Activated CD8-positive, alpha-beta memory T cell treated with anti-CD3 and anti-CD28 coated beads, Interleukin-2, amount 50 U/mL, for 1 hour (primary cell): Measurements from ENCODE around the gene BTN3A1.
"Not testable (repeated sequence)": the region's sequence is repeated elsewhere in the genome, so short reads cannot be mapped to it uniquely, and the experiment has no call there.

Experiments
- DNase-seq: peaks from one replicate; pipeline ENCODE4 v3.0.0-alpha.2; 2020; ENCODE audit errors: extremely low read depth

BTN3A1 gene

DNA sequence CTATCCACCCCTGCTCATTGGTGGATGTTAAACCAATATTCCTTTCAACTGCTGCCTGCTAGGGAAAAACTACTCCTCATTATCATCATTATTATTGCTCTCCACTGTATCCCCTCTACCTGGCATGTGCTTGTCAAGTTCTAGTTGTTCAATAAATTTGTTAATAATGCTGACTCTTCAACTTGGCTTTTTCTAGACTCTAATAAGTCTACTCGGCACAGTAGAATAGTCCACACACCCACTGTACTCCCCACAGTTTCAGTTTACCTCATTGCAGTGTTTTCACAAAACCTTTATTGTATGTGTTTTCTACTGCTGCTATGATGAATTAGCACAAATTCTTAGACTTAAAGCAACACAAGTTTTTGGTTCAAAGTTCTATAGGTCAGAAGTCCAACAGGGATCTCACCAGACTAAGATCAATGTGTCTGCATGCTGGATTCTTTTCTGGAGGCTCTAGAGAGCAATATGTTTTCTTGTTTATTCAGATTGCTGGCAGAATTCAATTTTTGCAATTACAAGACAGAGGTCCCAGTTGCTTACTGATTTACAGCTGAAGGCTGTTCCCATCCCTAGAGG lies 13.1 kb downstream of the BTN3A1 start:
- no peak for DNase-seq

DNA sequence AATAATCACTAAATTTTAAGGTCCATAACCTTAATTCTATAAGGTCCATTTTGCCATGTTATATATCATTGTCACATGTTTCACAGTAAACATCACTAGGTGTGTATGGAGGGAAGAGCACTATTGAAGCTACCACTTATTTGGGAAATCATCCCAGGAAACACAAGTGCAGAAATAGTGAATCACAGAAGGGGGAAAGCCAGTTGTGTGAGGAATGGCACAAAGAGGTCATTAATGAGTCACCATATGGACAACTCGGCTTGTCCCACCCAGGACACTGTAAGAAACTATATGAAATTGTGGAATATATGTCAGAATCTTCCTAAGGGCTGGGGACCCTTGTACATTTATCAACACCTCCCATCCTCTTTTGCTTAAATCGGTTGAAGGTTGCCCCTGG lies 13.7 kb downstream of the BTN3A1 start:
- no peak for DNase-seq

DNA sequence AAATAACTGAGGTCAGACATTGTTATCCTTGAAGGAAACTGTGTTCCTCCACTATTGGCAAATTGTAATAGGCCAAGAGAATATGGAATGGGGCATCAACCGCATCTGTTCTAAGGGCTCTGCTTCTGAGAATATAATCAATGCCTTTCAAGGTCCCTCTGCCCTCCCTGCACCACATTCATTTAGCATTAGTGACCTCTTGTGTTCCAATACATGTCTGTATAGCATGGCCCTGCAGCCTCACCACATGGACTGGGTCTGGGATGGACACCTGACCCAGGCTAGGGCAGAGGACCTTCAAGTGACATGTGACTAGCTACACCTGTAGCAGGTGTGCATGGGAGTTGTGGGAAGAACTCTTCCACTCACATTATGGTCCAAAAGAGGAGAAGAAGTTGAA lies 14.2 kb downstream of the BTN3A1 start:
- DNase-seq: no peak

DNA sequence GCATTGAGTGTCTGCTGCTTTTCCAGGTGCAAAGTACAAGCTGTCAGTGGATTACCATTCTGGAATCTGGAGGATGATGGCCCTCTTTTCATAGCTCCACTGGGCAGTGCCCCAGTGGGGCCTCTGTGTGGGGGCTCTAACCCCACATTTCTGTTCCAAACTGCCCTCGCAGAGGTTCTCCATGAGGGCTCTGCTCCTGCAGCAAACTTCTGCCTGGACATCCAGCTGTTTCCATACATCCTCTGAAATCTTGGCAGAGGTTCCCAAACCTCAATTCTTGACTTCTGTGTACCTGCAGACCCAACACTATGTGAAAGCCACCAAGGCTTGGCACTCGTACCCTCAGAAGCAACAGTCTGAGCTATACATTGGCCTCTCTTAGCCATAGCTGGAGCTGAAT lies 16.0 kb downstream of the BTN3A1 start:
- not testable (repeated sequence) for DNase-seq

DNA sequence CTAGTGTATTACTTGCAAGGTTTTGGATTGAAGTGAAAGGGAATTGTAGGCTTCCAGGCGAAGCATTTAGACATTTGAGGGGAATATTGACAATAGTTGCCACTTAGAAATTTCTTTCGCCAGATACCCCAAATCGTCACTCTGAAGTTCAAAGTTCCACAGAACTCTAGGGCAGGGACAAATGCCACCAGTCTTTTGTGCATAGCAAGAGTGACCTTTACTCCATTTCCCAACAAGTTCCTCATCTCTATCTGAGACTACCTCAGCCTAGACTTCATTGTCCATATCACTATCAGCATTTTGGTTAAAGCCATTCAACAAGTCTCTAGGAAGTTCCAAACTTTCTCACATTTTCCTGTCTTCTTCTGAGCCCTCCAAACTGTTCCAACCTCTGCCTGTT lies 16.7 kb downstream of the BTN3A1 start:
- DNase-seq: not testable (repeated sequence)

DNA sequence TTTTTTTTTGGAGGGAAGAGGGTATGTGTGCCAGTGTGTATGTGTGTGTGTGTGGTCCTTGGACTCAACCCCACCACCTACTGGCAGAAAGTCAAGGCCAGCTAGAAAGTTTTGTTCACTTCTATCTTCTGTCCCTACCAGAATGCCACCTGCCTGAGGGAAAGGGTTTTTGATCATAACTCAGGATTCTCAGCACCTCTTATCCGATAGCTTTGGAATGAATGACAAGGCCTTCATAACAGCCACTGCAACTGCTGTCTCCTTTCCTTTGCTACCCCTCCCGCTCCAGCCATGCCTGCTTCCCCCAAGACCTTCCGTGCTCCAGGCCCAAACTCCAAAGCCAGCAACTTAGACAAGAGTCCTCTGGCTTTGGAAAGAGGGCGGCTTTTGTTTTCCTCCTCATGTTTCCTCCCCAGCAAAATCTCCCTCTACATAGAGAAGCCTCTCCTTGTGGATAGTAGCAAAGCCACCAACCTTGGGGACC lies 18.7 kb downstream of the BTN3A1 start:
- DNase-seq: no peak

DNA sequence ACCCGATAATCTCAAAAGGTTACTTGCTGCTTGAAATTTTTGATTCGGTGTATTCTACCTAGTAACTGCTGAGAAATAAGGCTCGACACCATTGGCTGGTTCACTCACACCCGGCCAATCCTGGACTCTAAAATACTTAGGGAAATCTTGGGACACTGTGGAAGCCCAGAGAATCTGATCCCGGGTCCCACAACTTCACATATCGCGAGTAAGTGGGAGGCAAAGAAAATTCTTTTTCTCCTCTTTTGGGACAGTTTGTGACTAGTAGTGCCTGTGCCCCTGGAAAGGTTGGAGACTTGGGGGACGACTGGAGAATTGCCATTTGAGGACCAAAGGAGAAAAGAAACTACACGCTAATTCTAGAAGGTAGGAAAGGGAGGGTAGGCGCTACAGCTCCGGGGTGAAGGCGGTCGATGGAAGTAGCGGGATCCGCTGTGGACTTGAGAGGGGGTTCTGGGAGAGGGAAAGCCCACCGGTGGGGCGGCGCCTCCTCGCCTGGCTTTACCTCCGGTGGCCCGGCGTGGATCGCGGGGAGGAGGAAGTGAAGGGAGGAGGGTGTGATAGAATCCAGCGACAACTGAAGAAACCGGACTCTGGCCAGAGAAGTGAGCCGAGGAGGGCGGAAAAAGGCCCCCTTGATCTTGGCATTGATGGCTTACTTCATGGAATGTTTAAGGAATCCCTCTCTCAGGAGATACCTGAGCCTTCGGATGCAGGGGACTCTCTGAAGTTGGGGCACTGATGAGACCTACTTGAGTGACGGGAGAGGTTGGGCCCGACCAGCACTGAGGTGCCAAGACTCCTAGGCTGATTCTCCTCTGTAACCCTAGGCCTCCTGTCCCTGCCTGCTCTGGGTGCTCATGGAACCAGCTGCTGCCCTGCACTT lies 19.4 kb downstream of the BTN3A1 start:
- DNase-seq: no peak

DNA sequence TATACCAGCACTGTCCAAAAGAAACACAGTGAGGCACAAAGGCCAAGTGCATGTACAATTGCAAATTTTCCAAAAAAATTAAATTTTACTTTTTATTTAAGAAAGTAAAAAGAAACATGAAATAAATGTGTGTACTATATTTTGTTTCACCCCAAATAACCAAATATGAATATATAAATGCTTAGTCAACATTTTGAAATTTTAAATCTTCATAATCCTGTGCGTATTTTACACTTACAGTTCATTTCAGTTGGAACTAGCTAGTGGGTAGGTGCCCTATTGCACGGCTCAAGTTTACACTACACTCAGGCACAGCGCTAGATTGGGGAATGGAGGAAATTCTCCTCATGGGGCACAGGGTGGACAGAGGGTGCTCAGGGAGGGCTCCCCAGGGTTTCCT lies 20.3 kb downstream of the BTN3A1 start:
- DNase-seq: no peak

DNA sequence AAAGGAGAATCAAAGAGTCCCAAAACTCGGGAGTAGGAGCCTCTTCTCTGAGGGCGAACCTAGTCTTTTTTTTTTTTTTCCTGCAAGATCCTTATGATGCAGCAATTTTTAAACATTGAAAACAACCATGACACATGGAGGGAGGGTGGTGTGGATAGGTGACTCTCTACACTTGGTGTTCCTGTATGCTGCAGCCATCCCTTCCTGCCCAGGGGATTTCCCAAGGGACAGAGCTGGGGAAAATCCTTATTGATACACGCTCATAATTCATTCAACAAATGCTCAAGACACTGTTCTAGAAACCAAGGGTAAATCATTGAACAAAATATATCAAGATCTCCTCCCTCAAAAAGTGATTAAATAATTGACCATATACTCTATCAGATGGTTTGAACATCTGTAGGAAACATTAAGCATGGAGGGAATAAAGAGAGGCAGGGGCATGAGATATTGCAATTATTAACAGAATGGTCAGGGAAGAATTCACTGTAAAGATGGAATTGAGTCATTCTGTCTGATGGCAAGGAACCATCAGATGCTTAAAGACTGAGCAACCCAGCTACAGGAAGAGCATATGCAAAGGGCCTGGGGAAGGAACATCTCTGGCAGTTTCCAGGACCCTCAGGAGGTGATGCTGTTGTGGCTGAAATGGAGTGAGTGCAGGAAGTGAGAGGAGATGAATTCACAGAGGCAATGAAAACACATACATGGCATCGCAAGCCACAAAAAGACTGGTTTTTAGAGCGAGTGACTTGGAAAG lies 24.8 kb downstream of the BTN3A1 start:
- no peak for DNase-seq

DNA sequence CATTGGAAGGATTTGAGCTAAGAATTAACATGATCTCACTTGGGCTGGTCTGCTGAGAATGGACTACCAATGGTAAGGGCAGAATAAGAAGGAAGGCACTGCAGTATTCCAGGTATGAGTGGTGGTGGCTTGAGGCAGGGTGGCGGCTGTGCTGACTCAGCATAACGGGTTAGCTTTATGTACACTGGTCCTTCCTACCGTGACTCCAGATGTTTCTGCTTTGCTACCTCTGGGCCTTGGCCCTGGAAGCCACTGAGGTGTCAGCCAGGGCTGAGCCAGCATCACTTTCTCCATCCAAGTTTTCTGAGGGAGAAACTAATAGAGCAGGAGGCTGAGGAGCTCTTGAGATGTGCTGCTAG lies 25.4 kb downstream of the BTN3A1 start:
- DNase-seq: no peak

DNA sequence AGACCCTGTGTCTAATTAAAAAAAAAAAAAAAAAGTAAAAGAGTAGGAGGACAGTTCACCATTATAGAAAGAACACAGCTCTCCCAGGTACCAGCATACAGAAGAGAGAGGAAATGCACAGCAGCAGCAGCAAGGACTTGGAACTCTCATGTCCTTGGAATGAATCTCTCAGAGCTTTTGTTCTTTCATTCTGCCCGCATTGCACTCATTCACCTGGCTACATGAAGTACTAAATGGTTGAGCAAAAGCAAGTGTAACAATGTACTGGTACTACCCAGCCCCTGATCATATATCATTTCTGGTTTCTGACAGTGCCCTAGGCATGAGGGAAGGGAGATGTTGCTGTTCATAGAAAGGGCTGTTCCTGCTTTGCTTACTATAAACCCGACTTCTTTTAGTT lies 26.1 kb downstream of the BTN3A1 start:
- DNase-seq: no peak

DNA sequence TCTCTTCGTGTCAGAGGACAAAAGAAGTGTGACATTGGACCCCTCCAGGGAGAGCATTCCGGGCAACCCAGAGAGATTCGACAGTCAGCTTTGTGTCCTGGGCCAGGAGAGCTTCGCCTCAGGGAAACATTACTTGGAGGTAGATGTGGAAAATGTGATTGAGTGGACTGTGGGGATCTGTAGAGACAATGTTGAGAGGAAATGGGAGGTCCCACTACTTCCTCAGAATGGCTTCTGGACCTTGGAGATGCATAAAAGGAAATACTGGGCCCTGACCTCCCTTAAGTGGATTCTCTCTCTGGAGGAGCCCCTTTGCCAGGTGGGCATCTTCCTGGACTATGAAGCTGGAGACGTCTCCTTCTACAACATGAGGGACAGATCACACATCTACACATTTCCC lies 28.7 kb downstream of the BTN3A1 start:
- DNase-seq: no peak

DNA sequence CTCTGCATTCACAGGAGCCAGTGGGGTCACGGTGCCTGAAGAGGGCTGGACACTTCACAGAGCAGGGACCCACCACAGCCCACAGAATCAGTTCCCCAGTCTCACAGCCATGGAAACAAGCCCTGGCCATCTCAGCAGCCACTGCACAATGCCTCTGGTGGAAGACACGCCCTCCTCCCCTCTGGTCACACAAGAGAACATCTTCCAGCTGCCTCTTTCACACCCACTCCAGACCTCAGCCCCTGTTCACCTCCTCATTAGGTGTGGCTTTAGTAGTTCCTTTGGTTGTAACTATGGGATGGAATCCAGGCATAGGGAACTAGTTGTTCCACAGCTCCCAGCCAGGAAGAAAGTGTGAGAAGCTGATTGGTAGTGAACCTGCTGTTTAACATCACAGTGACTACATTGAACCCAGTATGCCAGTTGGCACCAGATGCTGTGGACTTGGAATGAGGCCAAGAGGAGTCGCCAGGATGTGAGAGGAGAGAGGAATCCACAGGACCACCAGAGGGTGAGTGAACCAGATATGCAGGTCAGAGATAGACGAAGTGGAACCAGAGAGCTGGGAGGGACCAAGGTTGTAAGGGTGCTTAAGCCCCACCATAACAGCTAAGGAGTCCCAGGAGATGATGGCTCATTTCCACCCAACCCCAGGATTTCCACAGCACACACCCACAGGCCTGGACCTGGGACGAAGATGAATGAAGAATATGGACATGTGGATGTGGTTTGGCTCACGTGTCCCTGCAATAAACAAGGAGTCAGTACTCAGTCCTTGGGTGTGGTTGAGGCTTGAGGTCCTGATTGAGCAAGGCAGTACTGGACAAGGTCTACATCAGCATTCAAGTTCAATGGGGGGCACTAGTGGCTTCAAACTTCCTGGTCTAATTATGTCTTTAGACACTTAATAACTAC lies 29.4 kb downstream of the BTN3A1 start:
- DNase-seq: no peak

DNA sequence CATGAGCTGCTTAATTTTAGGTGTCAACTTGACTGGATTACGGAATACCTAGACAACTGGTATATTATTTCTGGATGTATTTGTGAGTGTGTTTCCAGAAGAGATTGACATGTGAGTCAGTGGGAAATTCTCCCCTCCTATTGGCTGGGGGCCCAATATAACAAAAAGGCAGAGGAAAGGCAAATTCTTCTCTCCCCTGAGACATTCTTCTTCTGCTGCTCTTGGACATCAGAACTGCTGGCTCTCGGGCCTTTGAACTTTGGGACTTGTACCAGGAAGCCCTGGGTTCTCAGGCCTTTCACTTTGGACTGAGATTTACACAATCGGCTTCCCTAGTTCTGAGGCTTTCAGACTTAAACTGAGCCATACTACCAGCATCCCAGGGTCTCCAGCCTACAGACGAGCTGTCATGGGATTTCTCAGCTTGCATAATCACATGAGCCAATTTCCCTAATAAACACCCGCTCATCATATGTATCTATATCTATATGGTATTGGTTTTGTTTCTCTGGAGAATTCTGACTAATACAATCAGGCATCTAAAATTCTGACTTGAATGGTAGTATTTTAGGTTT lies 30.6 kb downstream of the BTN3A1 start:
- DNase-seq: no peak

DNA sequence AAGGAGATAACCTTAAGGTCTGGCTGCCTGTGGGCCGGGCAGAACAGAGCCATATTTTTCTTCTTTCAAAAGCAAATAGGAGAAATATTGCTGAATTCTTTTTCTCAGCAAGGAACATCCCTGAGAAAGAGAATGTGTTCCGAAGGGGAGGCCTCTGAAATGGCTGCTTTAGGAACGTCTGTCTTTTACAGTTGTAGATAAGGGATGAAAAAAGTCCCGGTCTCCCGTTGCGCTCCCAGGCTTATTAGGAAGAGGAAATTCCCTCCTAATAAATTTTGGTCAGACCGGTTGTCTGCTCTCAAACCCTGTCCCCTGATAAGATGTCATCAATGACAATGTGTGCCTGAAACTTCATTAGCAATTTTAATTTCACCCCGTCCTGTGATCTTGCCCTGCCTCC lies 31.6 kb downstream of the BTN3A1 start:
- DNase-seq: not testable (repeated sequence)

DNA sequence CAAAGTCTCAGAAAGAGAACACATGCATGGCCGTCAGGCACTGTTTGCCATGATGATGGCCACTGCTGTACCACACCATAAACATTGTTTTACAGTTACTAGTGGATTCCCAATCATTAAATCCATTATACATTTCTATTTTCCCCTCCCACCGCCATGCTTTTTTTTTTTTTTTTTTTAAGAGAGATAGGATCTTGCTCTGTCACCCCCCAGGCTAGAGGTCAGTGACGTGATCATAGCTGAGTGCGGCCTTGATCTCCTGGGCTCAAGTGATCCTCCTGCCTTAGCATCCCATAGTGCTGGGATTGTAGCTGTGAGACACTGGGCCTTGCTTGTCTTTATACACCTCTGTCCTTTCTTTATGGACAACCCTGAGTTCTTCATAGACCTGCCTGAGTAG lies 33.9 kb downstream of the BTN3A1 start:
- DNase-seq: no peak

DNA sequence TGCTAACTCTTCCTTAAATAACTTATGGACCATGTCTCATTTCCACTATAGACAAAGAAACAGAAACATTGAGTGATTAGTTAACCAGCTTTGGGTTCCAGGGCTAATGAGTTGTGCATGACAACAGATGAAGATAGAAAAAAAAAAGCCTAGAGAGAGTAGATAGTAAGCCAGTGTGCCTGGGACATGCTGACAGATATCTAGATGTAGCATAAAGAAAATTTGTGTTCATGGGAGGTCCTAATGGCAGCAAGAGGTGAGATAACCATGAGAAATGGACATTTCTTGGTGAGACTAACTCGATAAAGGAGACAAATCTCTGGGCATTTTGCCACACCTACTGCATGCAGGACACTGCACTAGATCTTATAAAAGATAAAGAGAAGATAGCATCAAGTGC lies 35.5 kb downstream of the BTN3A1 start:
- DNase-seq: no peak

DNA sequence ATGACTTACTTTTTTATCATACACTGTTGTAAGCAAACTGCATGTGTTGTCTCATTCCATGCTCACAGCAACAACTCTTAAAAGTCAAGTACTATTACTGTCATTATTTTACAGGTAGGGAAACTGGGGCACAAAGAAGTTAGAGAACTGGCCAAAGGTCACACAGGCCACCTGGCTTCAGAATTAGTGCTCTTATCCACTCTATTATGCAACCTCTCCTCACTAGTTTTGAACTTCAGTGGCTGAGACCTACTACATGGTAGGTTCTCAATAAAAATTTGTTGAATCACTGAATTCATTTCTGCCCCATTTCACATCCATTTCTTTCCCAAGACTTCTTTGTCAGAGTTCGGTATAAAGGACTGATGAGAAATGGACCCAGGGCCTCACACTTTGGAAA lies 35.9 kb downstream of the BTN3A1 start:
- no peak for DNase-seq

DNA sequence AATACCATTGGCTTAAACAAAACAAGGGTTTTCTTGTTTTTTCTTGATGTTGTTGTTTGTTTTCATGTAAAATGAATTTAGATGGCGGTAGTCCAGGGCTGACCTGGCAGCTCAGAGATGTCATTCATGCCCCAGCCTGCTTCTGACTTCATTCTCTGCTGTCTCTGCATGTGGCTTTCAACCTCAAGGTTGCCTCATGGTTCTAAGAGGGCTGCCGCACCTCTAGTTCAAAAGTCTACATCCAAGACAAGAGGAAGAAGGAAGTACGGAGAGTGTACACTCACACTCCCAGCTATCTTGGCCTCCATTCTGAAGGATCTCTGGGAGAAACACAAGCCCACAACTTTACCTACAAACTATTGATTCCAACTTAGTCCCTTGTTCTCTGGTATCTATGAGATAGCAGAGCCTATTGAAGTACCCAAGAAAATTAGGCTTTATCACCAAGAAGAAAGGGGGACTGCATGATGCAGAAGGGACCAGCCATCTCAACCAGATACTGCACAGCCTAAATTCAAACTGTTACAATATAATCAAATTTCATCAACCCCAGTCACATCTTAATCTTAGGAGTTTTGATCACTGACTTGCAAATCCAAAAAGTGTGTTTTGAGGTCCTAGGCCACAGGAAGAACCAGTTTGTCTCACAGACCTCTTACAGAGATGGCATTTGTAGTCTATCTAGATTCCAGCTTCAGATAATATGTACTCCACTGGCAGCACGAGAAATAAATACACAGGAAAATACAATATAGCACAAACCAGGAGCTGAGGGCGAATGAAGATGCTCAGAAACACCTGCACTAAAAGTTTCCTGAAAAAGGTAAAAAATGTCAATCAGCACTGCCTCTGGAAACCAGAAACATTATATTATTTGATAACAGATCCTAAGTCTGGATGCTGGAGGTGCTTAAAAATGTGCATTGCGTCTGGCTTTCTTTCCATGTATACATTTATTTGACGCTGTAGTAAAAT lies 37.4 kb downstream of the BTN3A1 start:
- DNase-seq: no peak

DNA sequence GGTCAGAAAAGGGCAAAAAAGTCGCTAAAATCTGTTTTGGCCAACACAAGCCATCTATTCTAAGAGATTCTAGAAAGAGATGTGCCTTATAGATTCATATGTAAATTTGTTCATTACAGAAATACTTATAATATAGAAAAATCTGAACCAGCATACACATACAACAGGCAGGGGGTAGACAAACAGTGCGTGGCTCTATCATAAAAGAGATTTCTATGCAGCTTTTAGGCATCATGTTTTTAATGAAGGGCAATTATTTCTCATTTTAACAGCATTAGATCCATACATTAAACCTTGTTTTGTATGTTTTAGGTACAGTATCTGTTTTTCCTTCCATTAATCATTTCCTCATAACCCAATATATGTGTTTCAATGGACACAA lies 38.9 kb downstream of the BTN3A1 start:
- DNase-seq: no peak
